Ramos (cell line): Measurements from ENCODE around the gene TIMM44.

ENCODE experiments used
- in situ Hi-C: fragments of 300-500 bp; cut with MboI; formaldehyde crosslinking; loops from one replicate; pipeline ENCODE4 v1.14.3; 2022; ENCODE audit warnings: low sequenced_read_pairs; ENCODE audit not compliant: unreplicated experiment

TIMM44 gene

DNA sequence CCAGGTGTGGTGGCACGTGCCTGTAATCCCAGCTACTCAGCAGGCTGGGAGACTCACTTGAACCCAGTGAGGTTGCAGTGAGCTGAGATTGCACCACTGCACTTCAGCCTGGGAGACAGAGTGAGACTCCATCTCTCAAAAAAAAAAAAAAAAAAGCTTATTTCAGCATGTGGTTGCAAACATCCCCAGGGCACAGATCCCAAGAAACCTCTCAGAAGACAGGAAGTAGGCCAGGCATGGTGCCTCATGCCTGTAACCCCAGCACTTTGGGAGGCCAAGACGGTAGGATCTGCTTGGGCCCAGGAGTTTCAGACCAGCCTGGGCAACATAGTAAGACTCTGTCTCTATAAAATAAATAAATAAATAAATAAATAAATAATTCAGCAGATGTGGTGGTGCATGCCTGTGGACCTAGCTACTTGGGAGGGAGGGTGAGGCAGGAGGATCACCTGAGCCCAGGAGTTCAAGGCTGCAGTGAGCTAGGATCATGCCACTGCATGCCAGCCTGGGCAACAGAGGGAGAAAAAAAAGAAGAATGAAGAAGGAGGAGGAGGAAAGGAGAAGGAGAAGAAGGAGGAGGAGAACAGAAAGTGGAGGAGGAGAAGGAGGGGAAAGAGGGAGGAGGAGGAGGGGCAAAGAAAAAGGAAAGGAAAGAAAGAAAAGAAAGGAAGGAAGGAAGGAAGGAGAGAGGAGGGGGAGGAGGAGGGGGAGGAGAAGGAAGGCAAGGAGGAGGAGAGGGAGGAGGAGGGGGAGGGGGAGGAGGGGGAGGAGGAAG is 59.5 kb downstream of the TIMM44 start:
- in situ Hi-C loops: no loop called here

DNA sequence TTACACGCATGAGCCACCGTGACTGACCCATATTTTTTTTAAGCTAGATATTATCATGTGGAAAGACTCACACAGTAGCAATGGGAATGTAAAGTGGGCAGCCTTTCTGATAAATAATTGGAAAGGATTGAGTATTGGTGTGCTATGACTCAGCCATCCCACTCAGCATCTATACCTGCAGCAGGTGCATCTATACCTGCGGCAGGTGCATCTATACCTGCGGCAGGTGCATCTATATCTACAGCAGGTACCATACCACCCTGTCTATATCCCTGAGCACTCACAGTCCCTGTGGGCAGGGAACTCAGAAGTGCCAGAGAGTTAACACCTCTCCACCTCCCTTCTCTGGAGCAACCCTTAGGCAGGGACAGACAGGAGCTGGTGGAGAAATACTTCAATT is 60.4 kb downstream of the TIMM44 start:
- in situ Hi-C loops: no loop called here

DNA sequence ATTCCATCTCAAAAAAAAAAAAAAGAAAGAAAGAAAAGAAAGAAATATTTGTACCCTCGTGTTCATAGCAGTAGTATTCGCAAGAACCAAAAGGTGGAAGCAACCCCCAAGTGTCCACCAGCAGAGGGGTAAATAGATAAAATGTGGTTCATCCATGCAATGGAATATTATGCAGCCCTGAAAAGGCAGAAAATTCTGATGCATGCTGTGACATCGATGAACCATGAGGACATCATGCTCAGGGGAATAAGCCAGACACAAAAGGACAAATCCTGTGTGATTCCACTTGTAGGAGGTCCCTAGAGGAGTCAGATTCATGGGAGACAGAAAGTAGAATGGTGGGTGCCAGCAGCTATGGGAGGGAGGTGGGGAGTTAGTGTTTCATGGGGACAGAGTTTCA is 61.6 kb downstream of the TIMM44 start:
- in situ Hi-C loops: no loop called here

DNA sequence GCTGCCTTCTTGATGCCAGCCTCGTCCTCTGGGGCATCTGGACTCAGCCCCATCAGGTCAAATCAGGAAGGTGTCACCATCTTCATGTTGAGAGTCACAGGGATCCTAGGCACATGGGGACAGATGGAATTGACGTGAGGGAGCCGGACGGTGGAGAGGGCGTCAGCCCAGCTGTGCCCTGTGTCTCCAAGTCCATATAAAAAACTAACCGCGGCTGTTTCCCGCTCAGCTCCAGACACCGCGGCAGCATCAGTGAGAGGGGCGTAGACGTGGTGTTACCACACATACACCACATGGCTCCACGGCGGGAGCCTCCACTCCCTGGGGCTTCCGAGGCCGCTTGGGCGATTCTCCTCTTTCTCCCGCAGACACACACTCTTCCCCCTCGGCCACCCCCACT is 63.6 kb downstream of the TIMM44 start:
- in situ Hi-C loops: no loop called here

DNA sequence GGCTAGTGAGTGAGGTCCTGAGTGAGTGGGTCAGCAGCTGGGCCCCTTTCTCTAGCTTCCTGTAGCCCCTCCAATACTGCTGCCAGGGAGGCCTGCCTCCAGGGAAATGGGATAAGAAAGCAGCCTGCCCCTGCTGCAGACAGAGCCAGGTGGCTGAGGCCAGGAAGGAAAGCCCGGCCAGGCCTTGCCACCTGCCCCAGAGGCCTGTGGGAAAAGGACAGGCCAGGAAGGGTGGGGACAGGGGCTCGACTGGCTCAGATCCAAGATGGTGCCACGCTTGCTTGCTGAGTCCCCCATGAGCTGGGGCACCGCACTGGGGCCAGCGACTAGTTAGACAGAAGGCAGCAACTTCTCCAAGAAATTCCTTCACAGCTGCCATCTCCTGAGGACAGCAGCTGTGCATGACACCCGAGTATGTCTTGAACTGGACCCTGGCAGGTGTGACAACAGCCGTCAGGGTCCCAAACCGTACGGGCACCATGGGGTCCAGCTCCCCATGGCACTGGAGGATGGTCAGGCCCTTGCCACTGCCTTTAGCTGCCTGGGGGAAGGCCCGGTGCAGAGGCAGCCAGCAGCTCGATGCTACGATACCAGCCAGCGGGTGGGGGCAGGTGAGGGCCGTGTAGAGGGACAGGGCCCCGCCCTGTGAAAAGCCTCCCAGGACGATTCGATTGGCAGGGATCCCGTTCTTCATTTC is 64.2 kb downstream of the TIMM44 start:
- in situ Hi-C loops: no loop called here

DNA sequence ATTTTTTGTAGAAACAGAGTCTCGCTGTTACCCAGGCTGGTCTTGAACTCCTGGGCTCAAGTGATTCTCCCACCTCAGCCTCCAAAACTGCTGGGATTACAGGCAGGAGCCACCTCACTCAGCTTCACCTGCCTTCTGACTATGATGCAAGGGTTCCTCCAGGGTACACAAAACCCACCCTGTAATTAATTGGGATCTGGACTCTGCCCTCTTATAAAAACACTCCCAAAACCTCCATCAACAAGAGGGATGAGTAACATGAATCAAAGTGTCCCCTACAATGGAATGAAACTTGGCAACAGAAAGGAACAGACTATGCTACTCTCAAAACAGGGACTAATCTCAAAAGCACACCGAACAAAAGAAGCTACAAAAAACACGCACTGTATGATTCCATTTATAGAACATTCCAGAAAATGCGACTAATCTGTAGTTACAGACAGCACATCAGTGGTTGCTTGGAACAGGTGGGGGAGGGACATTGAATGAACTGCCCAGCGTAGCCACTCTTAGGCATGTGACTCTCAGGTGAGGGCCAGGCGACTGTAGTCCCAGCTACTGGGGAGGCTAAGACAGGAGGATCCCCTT is 66.1 kb downstream of the TIMM44 start:
- in situ Hi-C loops: no loop called here
